Stomach (tissue), 9 donors: ENCODE measurements around the gene MYL3. TPM values are rescaled to one million over a fixed set of nuclear protein-coding genes. Genes with fewer than 3 reads are reported as not detected.

Source experiments
- DNase-seq, 2 donors: peaks; one replicate each; pipeline versions ENCODE4 v3.0.0 to v3.0.0-alpha.2; 2013 to 2019
- H3K27ac ChIP-seq, 5 donors: fragments of 200-600 bp in 4 of 5; sonication (generic) in 4 of 5; one replicate each; pipeline ENCODE4 v1.5.1; 2013 to 2019; ENCODE audit warnings: mild to moderate bottlenecking in 1 of 5, moderate library complexity in 1 of 5
- H3K27me3 ChIP-seq, 3 donors: fragments of 200-600 bp; sonication (generic); one replicate each; pipeline ENCODE4 v1.5.1; 2017 to 2019; ENCODE audit warnings: mixed run types in 1 of 3
- H3K36me3 ChIP-seq, 4 donors: fragments of 200-600 bp; sonication (generic); 1 replicate in 3 of 4; 2 replicates in 1 of 4; pipeline ENCODE4 v1.5.1; 2016 to 2019
- H3K4me1 ChIP-seq, 4 donors: fragments of 200-600 bp; sonication (generic); one replicate each; pipeline ENCODE4 v1.5.1; 2016 to 2019
- H3K4me3 ChIP-seq, 4 donors: fragments of 200-600 bp; sonication (generic) in 3 of 4; one replicate each; pipeline ENCODE4 v1.5.1; 2016 to 2019; ENCODE audit warnings: mild to moderate bottlenecking in 1 of 4
- H3K9me3 ChIP-seq, 4 donors: fragments of 200-600 bp; sonication (generic); one replicate each; pipeline ENCODE4 v1.5.1; 2016 to 2019
- EP300 ChIP-seq: sonication (generic); formaldehyde crosslinking; IDR thresholded peaks from one replicate; pipeline ENCODE4 v1.6.1; 2017; ENCODE audit warnings: antibody characterized with exemption
- POLR2A ChIP-seq, 4 donors: fragments of 450-650 bp; IDR thresholded peaks; one replicate each; pipeline ENCODE4 v1.6.1; 2016; ENCODE audit warnings: antibody characterized with exemption in 4 of 4, control low read depth in 2 of 4, mild to moderate bottlenecking in 1 of 4, moderate library complexity in 1 of 4
- POLR2AphosphoS5 ChIP-seq, 3 donors: sonication (generic); formaldehyde crosslinking; IDR thresholded peaks; one replicate each; pipeline ENCODE4 v1.6.1; 2016; ENCODE audit warnings: antibody characterized with exemption in 3 of 3
- WGBS, 5 donors: extraction: QIAGEN DNeasy Blood & Tissue Kit in 3 of 5; methylation state at CpG; one replicate each; pipeline versions ENCODE4 v1.1.5 to v1.1.7; 2013 to 2018; 5-methylcytosine and 5-hydroxymethylcytosine counted together
- intact Hi-C: fragments of 100-400 bp; cut with DNase I; formaldehyde crosslinking; loops from one replicate; pipeline ENCODE4 v1.15.1; 2023; ENCODE audit warnings: low total_unique reads
- polyA plus RNA-seq, 3 donors: library from polyadenylated mRNA; stranded (reverse); fragments of 200-250 nt; gene quantifications; one replicate each; pipeline ENCODE4 v1.2.3, GENCODE V29; 2013
- total RNA-seq, 5 donors: library from RNA; depleted of rRNA; stranded (reverse); fragments of >200 nt; gene quantifications; one replicate each; pipeline versions ENCODE4 v1.1.0 to v1.2.3, GENCODE V29; 2014 to 2016
- TF ChIP-seq, protein P1 (sequence below), 7 experiments: fragments of 450-650 bp in 4 of 7; fragments of 200-600 bp in 3 of 7; sonication (generic) in 3 of 7; IDR thresholded peaks; one replicate each; pipeline ENCODE4 v1.5.1; 2016 to 2019; ENCODE audit warnings: antibody characterized with exemption in 7 of 7, control low read depth in 2 of 7, mild to moderate bottlenecking in 1 of 7
- donor health status: healthy with polysubstance abuse.
- donor health status: Bipolar disorder and iron deficiency.
- donor health status: healthy.

The MYL3 gene
- total and polyA plus RNA-seq, 8 donors, result 1.5 to 11.5 (median 5.0) TPM; not detected in 4

- Histone ChIP-seq H3K9me3 (no peaks in the 10 kb centered on the region), H3K4me3 (no peak overlapping the region), H3K27ac (no peak overlapping the region), H3K36me3 (no peaks in the 10 kb centered on the region), H3K4me1 (no peaks in the 10 kb centered on the region), H3K27me3 (peaks cover 0 to 12% (median 0%) of the 10 kb centered on the region in 3 donors)
- WGBS, 5 donors, result 84 to 100% (median 93%) methylated on average over 1 to 2 of the region's 2 CpGs
- TF ChIP-seq POLR2A (IDR thresholded peaks at IDR 0.05), result no peak
- TF ChIP-seq POLR2AphosphoS5 (IDR thresholded peaks at IDR 0.05), result no peak
- TF ChIP-seq, protein P1, sequence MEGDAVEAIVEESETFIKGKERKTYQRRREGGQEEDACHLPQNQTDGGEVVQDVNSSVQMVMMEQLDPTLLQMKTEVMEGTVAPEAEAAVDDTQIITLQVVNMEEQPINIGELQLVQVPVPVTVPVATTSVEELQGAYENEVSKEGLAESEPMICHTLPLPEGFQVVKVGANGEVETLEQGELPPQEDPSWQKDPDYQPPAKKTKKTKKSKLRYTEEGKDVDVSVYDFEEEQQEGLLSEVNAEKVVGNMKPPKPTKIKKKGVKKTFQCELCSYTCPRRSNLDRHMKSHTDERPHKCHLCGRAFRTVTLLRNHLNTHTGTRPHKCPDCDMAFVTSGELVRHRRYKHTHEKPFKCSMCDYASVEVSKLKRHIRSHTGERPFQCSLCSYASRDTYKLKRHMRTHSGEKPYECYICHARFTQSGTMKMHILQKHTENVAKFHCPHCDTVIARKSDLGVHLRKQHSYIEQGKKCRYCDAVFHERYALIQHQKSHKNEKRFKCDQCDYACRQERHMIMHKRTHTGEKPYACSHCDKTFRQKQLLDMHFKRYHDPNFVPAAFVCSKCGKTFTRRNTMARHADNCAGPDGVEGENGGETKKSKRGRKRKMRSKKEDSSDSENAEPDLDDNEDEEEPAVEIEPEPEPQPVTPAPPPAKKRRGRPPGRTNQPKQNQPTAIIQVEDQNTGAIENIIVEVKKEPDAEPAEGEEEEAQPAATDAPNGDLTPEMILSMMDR (IDR thresholded peaks at IDR 0.05), result no peak
- TF ChIP-seq EP300, result no peak
- no peak for DNase-seq
- intact Hi-C loops, result no loop called here
These were observed 10.3 kb downstream of the MYL3 start for GRCh38 chr3:46852839-46853355.

- Histone ChIP-seq H3K27me3 (peaks cover 0 to 8% (median 0%) of the 10 kb centered on the region in 3 donors), H3K36me3 (no peaks in the 10 kb centered on the region), H3K4me1 (no peaks in the 10 kb centered on the region), H3K9me3 (no peaks in the 10 kb centered on the region), H3K4me3 (no peak overlapping the region), H3K27ac (no peak overlapping the region)
- DNase-seq, result no peak
- TF ChIP-seq POLR2A (IDR thresholded peaks at IDR 0.05) (no peak), EP300 (no peak), POLR2AphosphoS5 (IDR thresholded peaks at IDR 0.05) (no peak)
- TF ChIP-seq, protein P1 (IDR thresholded peaks at IDR 0.05), result no peak
- 91 to 96% (median 94%) methylated on average over 9 of the region's 9 CpGs for WGBS, 5 donors
- intact Hi-C loops, result no loop called here
These were observed 10.9 kb downstream of the MYL3 start for GRCh38 chr3:46852334-46852720.

- intact Hi-C loops, result no loop called here
- 78 to 84% (median 81%) methylated on average over 13 of the region's 13 CpGs for WGBS, 5 donors
- DNase-seq, result peak in 1 of 2 donors; percentile 7
- no peaks in the 10 kb centered on the region for H3K9me3 ChIP-seq
- no peak overlapping the region for H3K27ac ChIP-seq
- TF ChIP-seq POLR2A (IDR thresholded peaks at IDR 0.05), result no peak
- TF ChIP-seq EP300, result no peak
- TF ChIP-seq, protein P1 (IDR thresholded peaks at IDR 0.05), result no peak
- TF ChIP-seq POLR2AphosphoS5 (IDR thresholded peaks at IDR 0.05), result no peak
- H3K4me1 ChIP-seq, result peaks cover 2 to 4% (median 2%) of the 10 kb centered on the region in 4 donors
- no peaks in the 10 kb centered on the region for H3K36me3 ChIP-seq
- H3K4me3 ChIP-seq, result no peak overlapping the region
- peaks cover 0 to 2% (median 0%) of the 10 kb centered on the region in 3 donors for H3K27me3 ChIP-seq
These were observed 11.6 kb downstream of the MYL3 start for GRCh38 chr3:46851364-46852333.

DNA sequence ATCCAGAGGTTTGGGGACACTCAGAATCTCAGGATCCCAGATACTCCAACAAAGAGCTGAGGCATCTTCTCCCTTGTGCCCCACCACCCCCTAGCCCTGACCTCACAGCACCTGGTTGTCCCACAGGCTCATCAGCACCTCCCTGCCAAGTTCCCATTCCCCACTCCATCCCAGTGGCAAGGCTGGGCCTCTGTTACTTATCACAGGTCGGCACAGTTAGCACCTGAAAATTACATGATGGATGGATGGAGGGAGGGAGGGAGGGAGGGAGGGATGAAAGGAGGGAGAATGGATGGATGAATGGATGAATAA, 12.8 kb downstream of the MYL3 start:
- Histone ChIP-seq H3K4me3 (no peak overlapping the region), H3K27ac (no peak overlapping the region), H3K9me3 (no peaks in the 10 kb centered on the region), H3K27me3 (no peaks in the 10 kb centered on the region), H3K4me1 (peaks cover 11 to 16% (median 15%) of the 10 kb centered on the region in 4 donors), H3K36me3 (no peaks in the 10 kb centered on the region)
- intact Hi-C loops, result no loop called here
- TF ChIP-seq, protein P1 (IDR thresholded peaks at IDR 0.05), result no peak
- TF ChIP-seq POLR2AphosphoS5 (IDR thresholded peaks at IDR 0.05) (no peak), POLR2A (IDR thresholded peaks at IDR 0.05) (no peak), EP300 (no peak)
- peak in 1 of 2 donors; percentile 20 for DNase-seq
- 31 to 74% (median 52%) methylated on average over 1 of the region's 1 CpG for WGBS, 5 donors
